Calu3 (cell line): ENCODE measurements around the gene ANKRD33B. TPM values are rescaled to one million over a fixed set of nuclear protein-coding genes. Genes with fewer than 3 reads are reported as not detected.

Experiments used
- BruUV-seq: library from RNA; stranded (reverse); fragments of 400-500 nt; replicated peaks from 2 replicates; lab custom pipeline; 2021; lab: Mats Ljungman, UMichigan
- CTCF ChIA-PET: fragments of 300-600 bp; sonication (Branson Sonifier 250); formaldehyde crosslinking; loops from one replicate; lab custom pipeline; 2022; ENCODE audit warnings: antibody characterized with exemption; lab: Charles Lee
- DNase-seq: peaks from one replicate; pipeline ENCODE4 v3.0.0; 2022
- H3K27ac Mint-ChIP-seq: one replicate; pipeline ENCODE4 v1.8.0; 2022; ENCODE audit warnings: mixed read lengths; ENCODE audit not compliant: unreplicated experiment
- H3K27me3 Mint-ChIP-seq: one replicate; pipeline ENCODE4 v1.8.0; 2022; ENCODE audit warnings: mixed read lengths; ENCODE audit not compliant: unreplicated experiment
- H3K36me3 Mint-ChIP-seq: one replicate; pipeline ENCODE4 v1.8.0; 2022; ENCODE audit warnings: mild to moderate bottlenecking, moderate library complexity, mixed read lengths; ENCODE audit not compliant: insufficient read depth, unreplicated experiment
- H3K4me1 Mint-ChIP-seq: one replicate; pipeline ENCODE4 v1.8.0; 2022; ENCODE audit warnings: mild to moderate bottlenecking, low read depth, mixed read lengths; ENCODE audit not compliant: unreplicated experiment
- H3K4me3 Mint-ChIP-seq: one replicate; pipeline ENCODE4 v1.8.0; 2022; ENCODE audit warnings: mild to moderate bottlenecking, low read depth, moderate library complexity, mixed read lengths; ENCODE audit not compliant: unreplicated experiment
- H3K9me3 Mint-ChIP-seq: one replicate; pipeline ENCODE4 v1.8.0; 2022; ENCODE audit warnings: low read depth, mixed read lengths; ENCODE audit not compliant: unreplicated experiment
- intact Hi-C: fragments of 100-400 bp; cut with micrococcal nuclease; formaldehyde crosslinking; loops from one replicate; pipeline ENCODE4 v1.10.0; 2022; ENCODE audit not compliant: unreplicated experiment
- total RNA-seq: library from RNA; stranded (reverse); gene quantifications from 2 replicates; pipeline ENCODE4 v1.2.3, GENCODE V29; 2022
- TF ChIP-seq, protein P1 (sequence below): fragments of 200-600 bp; IDR thresholded peaks from one replicate; pipeline ENCODE4 v1.8.0; 2022; ENCODE audit warnings: antibody characterized with exemption; ENCODE audit not compliant: unreplicated experiment

ANKRD33B gene
- total RNA-seq, 1 experiment from 2014 or later, result 3.6 TPM

DNA sequence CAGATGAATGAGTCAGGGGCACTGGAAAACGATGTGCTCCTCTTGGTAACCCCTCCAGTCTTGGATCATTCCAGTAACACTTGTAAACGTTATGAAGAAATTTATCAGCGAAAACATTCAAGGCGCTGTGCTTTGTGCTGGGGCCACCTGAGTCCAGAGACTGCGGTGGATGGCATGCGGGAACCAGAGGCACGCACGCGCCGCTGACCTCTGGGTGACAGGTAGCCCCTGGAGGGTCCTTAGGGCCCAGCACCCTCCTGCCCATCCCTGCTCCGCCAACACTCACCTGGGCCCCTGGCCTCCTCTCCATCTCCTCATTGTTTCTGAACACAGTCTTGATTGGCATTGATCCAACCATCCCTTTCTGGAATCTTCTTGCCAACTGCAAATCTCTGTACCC lies 110.2 kb downstream of the ANKRD33B start:
- BruUV-seq, result no TSS peak
- Mint-ChIP-seq H3K27me3 (peaks cover 20% of the 10 kb centered on the region), H3K4me3 (no peak overlapping the region), H3K4me1 (no peaks in the 10 kb centered on the region), H3K36me3 (peaks cover 25% of the 10 kb centered on the region), H3K27ac (no peak overlapping the region), H3K9me3 (no peaks in the 10 kb centered on the region)
- intact Hi-C loops, result no loop called here
- CTCF ChIA-PET, result no interaction called here
- TF ChIP-seq, protein P1, sequence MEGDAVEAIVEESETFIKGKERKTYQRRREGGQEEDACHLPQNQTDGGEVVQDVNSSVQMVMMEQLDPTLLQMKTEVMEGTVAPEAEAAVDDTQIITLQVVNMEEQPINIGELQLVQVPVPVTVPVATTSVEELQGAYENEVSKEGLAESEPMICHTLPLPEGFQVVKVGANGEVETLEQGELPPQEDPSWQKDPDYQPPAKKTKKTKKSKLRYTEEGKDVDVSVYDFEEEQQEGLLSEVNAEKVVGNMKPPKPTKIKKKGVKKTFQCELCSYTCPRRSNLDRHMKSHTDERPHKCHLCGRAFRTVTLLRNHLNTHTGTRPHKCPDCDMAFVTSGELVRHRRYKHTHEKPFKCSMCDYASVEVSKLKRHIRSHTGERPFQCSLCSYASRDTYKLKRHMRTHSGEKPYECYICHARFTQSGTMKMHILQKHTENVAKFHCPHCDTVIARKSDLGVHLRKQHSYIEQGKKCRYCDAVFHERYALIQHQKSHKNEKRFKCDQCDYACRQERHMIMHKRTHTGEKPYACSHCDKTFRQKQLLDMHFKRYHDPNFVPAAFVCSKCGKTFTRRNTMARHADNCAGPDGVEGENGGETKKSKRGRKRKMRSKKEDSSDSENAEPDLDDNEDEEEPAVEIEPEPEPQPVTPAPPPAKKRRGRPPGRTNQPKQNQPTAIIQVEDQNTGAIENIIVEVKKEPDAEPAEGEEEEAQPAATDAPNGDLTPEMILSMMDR, result no peak
- no peak for DNase-seq

DNA sequence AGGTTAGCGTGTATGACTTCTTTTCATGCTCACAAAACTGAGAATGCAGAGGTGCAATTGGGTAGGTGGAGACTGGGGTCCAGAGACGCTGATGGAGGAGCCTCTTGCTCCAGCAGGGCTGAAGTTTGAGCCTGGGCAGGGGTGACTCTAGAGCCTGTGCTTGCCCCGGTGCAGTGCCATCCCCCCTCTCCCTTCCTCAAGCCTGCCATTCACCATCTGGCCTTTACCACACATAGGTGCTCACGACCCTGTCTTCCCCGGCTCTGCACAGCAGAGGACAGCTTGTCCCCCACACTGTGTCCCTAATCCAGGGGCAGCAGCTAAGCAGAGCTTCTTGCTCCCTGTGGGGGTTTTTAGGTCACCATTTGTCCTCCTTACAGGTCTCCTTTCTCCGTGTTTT lies 110.7 kb downstream of the ANKRD33B start:
- intact Hi-C loops, result no loop called here
- Mint-ChIP-seq H3K4me1 (no peaks in the 10 kb centered on the region), H3K36me3 (peaks cover 25% of the 10 kb centered on the region), H3K9me3 (no peaks in the 10 kb centered on the region), H3K27me3 (peaks cover 20% of the 10 kb centered on the region), H3K4me3 (no peak overlapping the region), H3K27ac (no peak overlapping the region)
- TF ChIP-seq, protein P1, result no peak
- no TSS peak for BruUV-seq
- CTCF ChIA-PET, result interaction anchor here (0.6 to 1.3 kb wide), 2 partner anchors 11 to 491 kb away, joined by 3 to 5 read pairs; no protein-coding TSS in a partner anchor
- DNase-seq, result no peak

DNA sequence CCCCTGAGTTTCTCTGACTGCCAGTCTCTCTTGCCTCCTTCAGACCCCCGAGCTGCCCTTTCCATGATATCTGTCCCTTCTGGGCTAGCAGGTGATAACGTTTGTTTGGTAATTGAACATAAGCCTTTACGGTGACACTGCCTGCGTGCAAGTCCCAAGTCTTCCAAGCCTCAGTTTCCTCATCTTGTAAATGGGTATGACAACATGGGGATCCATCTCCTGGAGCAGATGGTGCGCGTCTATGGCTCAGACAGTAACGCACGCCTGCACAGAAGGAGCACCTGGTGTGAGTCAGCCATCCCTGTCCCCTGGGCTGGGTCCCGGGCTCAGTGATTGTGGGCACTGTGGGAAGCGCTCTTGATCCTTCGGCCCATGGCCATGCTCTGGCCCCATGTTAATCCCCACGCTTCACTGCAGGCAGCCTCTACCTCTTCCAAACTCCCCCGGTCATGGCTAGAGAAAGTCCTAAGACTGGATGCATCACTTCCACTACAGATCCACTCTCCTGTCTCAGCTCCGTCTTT lies 111.4 kb downstream of the ANKRD33B start:
- Mint-ChIP-seq H3K9me3 (no peaks in the 10 kb centered on the region), H3K27ac (no peak overlapping the region), H3K4me3 (no peak overlapping the region), H3K4me1 (no peaks in the 10 kb centered on the region), H3K27me3 (peaks cover 20% of the 10 kb centered on the region), H3K36me3 (peaks cover 25% of the 10 kb centered on the region)
- intact Hi-C loops, result no loop called here
- TF ChIP-seq, protein P1, result no peak
- DNase-seq, result no peak
- no TSS peak for BruUV-seq
- CTCF ChIA-PET, result interaction anchor here (1.3 kb wide), 1 partner anchor 10 kb away, joined by 3 read pairs; no protein-coding TSS in a partner anchor

DNA sequence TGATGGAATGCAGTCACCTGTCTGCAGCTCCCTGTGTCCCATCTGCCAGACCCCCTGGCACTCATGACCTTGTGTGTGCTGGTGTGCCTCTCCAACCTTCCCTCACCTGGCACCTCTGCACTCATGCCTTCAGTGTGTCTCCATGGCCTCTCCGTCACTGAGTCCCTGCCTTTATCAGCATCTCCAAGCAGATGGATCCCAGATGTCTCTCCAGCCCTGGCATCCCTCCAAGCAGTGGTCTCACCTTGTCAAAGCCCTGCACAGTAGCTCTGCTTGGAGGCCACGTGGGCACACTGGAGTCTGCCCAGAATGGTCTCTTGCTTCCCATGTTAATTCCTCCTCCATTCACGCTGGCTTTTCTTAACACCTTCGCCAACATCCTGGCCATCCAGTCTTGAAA lies 112.4 kb downstream of the ANKRD33B start:
- H3K27ac Mint-ChIP-seq, result peak overlapping the region; percentile 55
- peaks cover 25% of the 10 kb centered on the region for H3K36me3 Mint-ChIP-seq
- BruUV-seq, result no TSS peak
- CTCF ChIA-PET, result no interaction called here
- TF ChIP-seq, protein P1, result no peak
- intact Hi-C loops, result no loop called here
- H3K4me1 Mint-ChIP-seq, result no peaks in the 10 kb centered on the region
- H3K4me3 Mint-ChIP-seq, result no peak overlapping the region
- H3K9me3 Mint-ChIP-seq, result no peaks in the 10 kb centered on the region
- peaks cover 20% of the 10 kb centered on the region for H3K27me3 Mint-ChIP-seq
- DNase-seq, result no peak
